ENCODE results near the gene B3GNT5.
A peak's percentile ranks its signal among the peaks of the same experiment; 100 is the strongest.

Gene B3GNT5

GRCh38 chr3:183233966-183234365 lies 19.1 kb upstream of the B3GNT5 start:
- no peak for DNase-seq

GRCh38 chr3:183239046-183239445 lies 14.0 kb upstream of the B3GNT5 start:
- DNase-seq = no peak

- DNase-seq = no peak
These were observed 10.6 kb upstream of the B3GNT5 start for GRCh38 chr3:183242431-183242830.

- DNase-seq = no peak
These were observed 8.8 kb upstream of the B3GNT5 start for GRCh38 chr3:183244219-183244618.

GRCh38 chr3:183244981-183245476 lies 8.0 kb upstream of the B3GNT5 start:
- DNase-seq = no peak

- DNase-seq = no peak
These were observed 6.0 kb upstream of the B3GNT5 start for GRCh38 chr3:183247011-183247589.

- DNase-seq = no peak
These were observed 3.9 kb upstream of the B3GNT5 start for GRCh38 chr3:183249006-183249718.

- DNase-seq = no peak
These were observed 803 bp upstream of the B3GNT5 start for GRCh38 chr3:183252118-183252782.

- DNase-seq = peak; percentile 24
These were observed 754 bp downstream of the B3GNT5 start for GRCh38 chr3:183253528-183254486.

GRCh38 chr3:183254487-183255347 lies 1.7 kb downstream of the B3GNT5 start:
- DNase-seq = no peak

GRCh38 chr3:183255348-183255730 lies 2.3 kb downstream of the B3GNT5 start:
- DNase-seq = no peak

GRCh38 chr3:183259087-183259486 lies 6.0 kb downstream of the B3GNT5 start:
- DNase-seq = no peak

- DNase-seq = no peak
These were observed 6.6 kb downstream of the B3GNT5 start for GRCh38 chr3:183259621-183260020.

GRCh38 chr3:183260167-183260904 lies 7.3 kb downstream of the B3GNT5 start:
- DNase-seq = no peak

GRCh38 chr3:183261151-183261724 lies 8.2 kb downstream of the B3GNT5 start:
- no peak for DNase-seq

GRCh38 chr3:183262875-183263378 lies 9.9 kb downstream of the B3GNT5 start:
- DNase-seq = no peak

GRCh38 chr3:183264268-183264667 lies 11.2 kb downstream of the B3GNT5 start:
- no peak for DNase-seq

GRCh38 chr3:183265157-183265642 lies 12.1 kb downstream of the B3GNT5 start:
- DNase-seq = peak; percentile 68

GRCh38 chr3:183265834-183266417 lies 12.9 kb downstream of the B3GNT5 start:
- no peak for DNase-seq

GRCh38 chr3:183266454-183266853 lies 13.4 kb downstream of the B3GNT5 start:
- no peak for DNase-seq

Measured in NCI-H1436 (cell line).